HEK293 (cell line): ENCODE data around the gene SH2D4B.

Experiments used
- CTCF ChIA-PET: fragments of 350-600 bp; formaldehyde crosslinking; extraction: SDS; loops from one replicate; lab custom pipeline; 2021; ENCODE audit warnings: antibody characterized with exemption; lab: Yijun Ruan, JAX
- POLR2A ChIA-PET: fragments of 300-600 bp; formaldehyde crosslinking; extraction: SDS; loops from one replicate; lab custom pipeline; 2020; ENCODE audit warnings: antibody characterized with exemption, inconsistent platforms; lab: Yijun Ruan, JAX
- H3K27ac ChIP-seq: fragments of 200-500 bp; sonication (Bioruptor generic); 2 replicates; pipeline ENCODE4 v1.5.1; 2014; ENCODE audit warnings: low read depth, low read length, control low read depth, inconsistent platforms; ENCODE audit errors: extremely low read depth
- H3K36me3 ChIP-seq, 2 experiments: fragments of 200-500 bp in 1 of 2; sonication (Bioruptor generic) in 1 of 2; 1 replicate in 1 of 2; 2 replicates in 1 of 2; pipeline ENCODE4 v1.5.1; 2014 to 2017; ENCODE audit warnings: inconsistent platforms in 2 of 2, low read length in 2 of 2; ENCODE audit not compliant: control insufficient read depth in 2 of 2, insufficient read depth in 1 of 2
- H3K4me1 ChIP-seq: fragments of 200-500 bp; sonication (Bioruptor generic); 2 replicates; pipeline ENCODE4 v1.5.1; 2014; ENCODE audit warnings: mild to moderate bottlenecking, low read length, inconsistent platforms; ENCODE audit not compliant: control insufficient read depth, insufficient read depth
- H3K4me3 ChIP-seq: 2 replicates; pipeline ENCODE4 v1.5.1; 2011; ENCODE audit warnings: low read depth, mild to moderate bottlenecking, control low read depth, low read length, moderate library complexity
- H3K9me3 ChIP-seq: fragments of 200-500 bp; sonication (Bioruptor generic); 2 replicates; pipeline ENCODE4 v1.5.1; 2014; ENCODE audit warnings: low read depth, low read length, inconsistent platforms; ENCODE audit not compliant: control insufficient read depth, insufficient read depth
- EGR2 ChIP-seq: fragments of 450-650 bp; formaldehyde crosslinking; IDR thresholded peaks from 2 replicates; pipeline ENCODE4 v1.5.1; 2016; ENCODE audit warnings: low read depth, missing biosample characterization, missing genetic modification characterization
- HIC1 ChIP-seq: fragments of 450-650 bp; formaldehyde crosslinking; IDR thresholded peaks from 2 replicates; pipeline ENCODE4 v1.5.1; 2016; ENCODE audit warnings: missing biosample characterization, missing genetic modification characterization
- PATZ1 ChIP-seq: fragments of 450-650 bp; formaldehyde crosslinking; IDR thresholded peaks from 2 replicates; pipeline ENCODE4 v1.5.1; 2016; ENCODE audit warnings: missing biosample characterization, missing genetic modification characterization
- PRDM2 ChIP-seq: fragments of 450-650 bp; formaldehyde crosslinking; IDR thresholded peaks from 2 replicates; pipeline ENCODE4 v1.5.1; 2016; ENCODE audit warnings: missing biosample characterization, missing genetic modification characterization, borderline replicate concordance
- SP2 ChIP-seq: fragments of 450-650 bp; formaldehyde crosslinking; IDR thresholded peaks from 2 replicates; pipeline ENCODE4 v1.5.1; 2016; ENCODE audit warnings: missing biosample characterization, missing genetic modification characterization
- SP3 ChIP-seq: fragments of 450-650 bp; formaldehyde crosslinking; IDR thresholded peaks from 2 replicates; pipeline ENCODE4 v1.5.1; 2016; ENCODE audit warnings: missing biosample characterization, missing genetic modification characterization
- ZBTB11 ChIP-seq: fragments of 450-650 bp; formaldehyde crosslinking; conservative IDR thresholded peaks from 2 replicates; pipeline ENCODE4 v1.5.1; 2016; ENCODE audit warnings: low read depth, missing biosample characterization, missing genetic modification characterization
- ZNF114 ChIP-seq: fragments of 450-650 bp; formaldehyde crosslinking; IDR thresholded peaks from 2 replicates; pipeline ENCODE4 v1.5.0; 2017; ENCODE audit warnings: missing biosample characterization, missing genetic modification characterization
- ZNF140 ChIP-seq: fragments of 450-650 bp; formaldehyde crosslinking; IDR thresholded peaks from 2 replicates; pipeline ENCODE4 v1.5.1; 2016; ENCODE audit warnings: missing biosample characterization, missing genetic modification characterization
- ZNF155 ChIP-seq: fragments of 450-650 bp; formaldehyde crosslinking; IDR thresholded peaks from 2 replicates; pipeline ENCODE4 v1.5.1; 2016; ENCODE audit warnings: missing biosample characterization, missing genetic modification characterization
- ZNF184 ChIP-seq: fragments of 450-650 bp; IDR thresholded peaks from 2 replicates; pipeline ENCODE4 v1.5.1; 2018; ENCODE audit warnings: missing biosample characterization, mild to moderate bottlenecking, missing genetic modification characterization
- ZNF341 ChIP-seq: fragments of 450-650 bp; formaldehyde crosslinking; IDR thresholded peaks from 2 replicates; pipeline ENCODE4; 2016; ENCODE audit warnings: low read depth, missing biosample characterization, missing genetic modification characterization
- ZNF354C ChIP-seq: fragments of 450-650 bp; formaldehyde crosslinking; IDR thresholded peaks from 2 replicates; pipeline ENCODE4 v1.5.1; 2016; ENCODE audit warnings: missing biosample characterization, missing genetic modification characterization, low read depth, borderline replicate concordance
- ZNF416 ChIP-seq: fragments of 450-650 bp; formaldehyde crosslinking; IDR thresholded peaks from 2 replicates; pipeline ENCODE4 v1.5.1; 2016; ENCODE audit warnings: missing biosample characterization, missing genetic modification characterization
- ZNF48 ChIP-seq: fragments of 450-650 bp; formaldehyde crosslinking; IDR thresholded peaks from 2 replicates; pipeline ENCODE4 v1.5.1; 2016; ENCODE audit warnings: missing biosample characterization, missing genetic modification characterization
- ZNF585B ChIP-seq: fragments of 450-650 bp; formaldehyde crosslinking; IDR thresholded peaks from 2 replicates; pipeline ENCODE4 v1.5.1; 2016; ENCODE audit warnings: missing biosample characterization, missing genetic modification characterization

Gene SH2D4B

GRCh38 chr10:80609331-80609730 is 71.6 kb downstream of the SH2D4B start (continued):
- TF ChIP-seq PRDM2 (no peak), EGR2 (tag by site-specific recombination) (no peak)

- H3K36me3 ChIP-seq, result no peaks in the 10 kb centered on the region
- no peak overlapping the region for H3K27ac ChIP-seq
- POLR2A ChIA-PET, result no interaction called here
- no peaks in the 10 kb centered on the region for H3K4me1 ChIP-seq
- CTCF ChIA-PET, result interaction anchor here (0.6 kb wide), 2 partner anchors 50 to 145 kb away, joined by 3 to 5 read pairs; no protein-coding TSS in a partner anchor
- no peak overlapping the region for H3K4me3 ChIP-seq
- no peak for TF ChIP-seq ZNF184 (tag by site-specific recombination)
- no peak for TF ChIP-seq PATZ1 (tag by site-specific recombination)
- no peak for TF ChIP-seq ZNF114
- TF ChIP-seq ZNF341 (tag by site-specific recombination), result no peak
- TF ChIP-seq ZNF416 (tag by site-specific recombination), result no peak
- no peak for TF ChIP-seq ZNF585B
- no peak for TF ChIP-seq ZBTB11 (tag by site-specific recombination)
- TF ChIP-seq SP3 (tag by site-specific recombination), result no peak
- TF ChIP-seq, all 188 proteins: peak for 0
- H3K9me3 ChIP-seq, result no peaks in the 10 kb centered on the region
Observed at GRCh38 chr10:80611481-80612185, 73.9 kb downstream of the SH2D4B start.

GRCh38 chr10:80612261-80612660 is 74.6 kb downstream of the SH2D4B start:
- no peaks in the 10 kb centered on the region for H3K4me1 ChIP-seq
- H3K4me3 ChIP-seq, result no peak overlapping the region
- H3K36me3 ChIP-seq, result no peaks in the 10 kb centered on the region
- ChIA-PET POLR2A (no interaction called here), CTCF (no interaction called here)
- H3K27ac ChIP-seq, result no peak overlapping the region
- H3K9me3 ChIP-seq, result no peaks in the 10 kb centered on the region
- TF ChIP-seq ZNF155 (no peak), ZNF354C (tag by site-specific recombination) (no peak), SP2 (tag by site-specific recombination) (no peak), HIC1 (tag by site-specific recombination) (no peak), ZNF140 (tag by site-specific recombination) (no peak), ZNF48 (tag by site-specific recombination) (no peak)
